HepG2 (cell line): ENCODE results near the gene PLVAP. TPM values are rescaled to one million over a fixed set of nuclear protein-coding genes. Genes with fewer than 3 reads are reported as not detected.
A peak's percentile ranks its signal among the peaks of the same experiment; 100 is the strongest.

Source experiments
- ATF6 ChIP-seq: sonication (generic); formaldehyde crosslinking; conservative IDR thresholded peaks from 2 replicates; pipeline ENCODE4 v1.4.0; 2020; ENCODE audit warnings: missing genetic modification reagents
- BCLAF1 ChIP-seq: fragments of 450-650 bp; IDR thresholded peaks from 2 replicates; pipeline ENCODE4 v1.6.1; 2017; ENCODE audit warnings: mild to moderate bottlenecking
- CENPBD1 ChIP-seq: sonication (generic); formaldehyde crosslinking; IDR thresholded peaks from 2 replicates; pipeline ENCODE4 v1.8.0; 2022; ENCODE audit warnings: missing genetic modification reagents, low read depth, mild to moderate bottlenecking, borderline replicate concordance
- CTCF ChIP-seq: sonication (generic); formaldehyde crosslinking; IDR thresholded peaks from 2 replicates; pipeline ENCODE4 v1.5.0; 2020; ENCODE audit warnings: mild to moderate bottlenecking, missing genetic modification reagents, moderate library complexity
- HNRNPK ChIP-seq: fragments of 200-400 bp; formaldehyde crosslinking; IDR thresholded peaks from 2 replicates; pipeline ENCODE4 v1.6.1; 2018; ENCODE audit warnings: low read length, low read depth, moderate library complexity, mild to moderate bottlenecking; ENCODE audit not compliant: poor library complexity, severe bottlenecking
- ISL2 ChIP-seq: sonication (generic); formaldehyde crosslinking; IDR thresholded peaks from 2 replicates; pipeline ENCODE4 v1.5.0; 2020; ENCODE audit warnings: missing genetic modification reagents
- KDM1A ChIP-seq: IDR thresholded peaks from 2 replicates; pipeline ENCODE4 v1.6.1; 2016; ENCODE audit warnings: missing compliant biosample characterization
- MLX ChIP-seq: IDR thresholded peaks from 2 replicates; pipeline ENCODE4 v1.6.1; 2016
- MXI1 ChIP-seq: IDR thresholded peaks from 3 replicates; pipeline ENCODE4 v1.6.1; 2012; ENCODE audit warnings: low read depth, low read length, inconsistent platforms, borderline replicate concordance
- PCBP1 ChIP-seq: fragments of 200-400 bp; formaldehyde crosslinking; IDR thresholded peaks from 2 replicates; pipeline ENCODE4 v1.6.1; 2017; ENCODE audit warnings: mild to moderate bottlenecking, low read depth, low read length, borderline replicate concordance
- RAD21 ChIP-seq: fragments of 450-650 bp; formaldehyde crosslinking; IDR thresholded peaks from 2 replicates; pipeline ENCODE4 v1.5.0; 2020; ENCODE audit warnings: mild to moderate bottlenecking
- SKI ChIP-seq: fragments of 450-650 bp; IDR thresholded peaks from one replicate; pipeline ENCODE4 v1.6.1; 2018; ENCODE audit warnings: mild to moderate bottlenecking; ENCODE audit not compliant: partially characterized antibody
- SKIL ChIP-seq: sonication (generic); formaldehyde crosslinking; IDR thresholded peaks from 2 replicates; pipeline ENCODE4 v1.8.0; 2022; ENCODE audit warnings: missing genetic modification reagents, mild to moderate bottlenecking, moderate library complexity, borderline replicate concordance
- TEAD3 ChIP-seq: optimal IDR thresholded peaks from 2 replicates; pipeline ENCODE3; 2016; ENCODE audit warnings: borderline replicate concordance
- U2AF1 ChIP-seq: fragments of 200-400 bp; formaldehyde crosslinking; optimal IDR thresholded peaks from 2 replicates; pipeline ENCODE3; 2017; ENCODE audit warnings: mild to moderate bottlenecking, low read depth, low read length
- ZFP82 ChIP-seq: sonication (generic); formaldehyde crosslinking; IDR thresholded peaks from 2 replicates; pipeline ENCODE4 v1.5.1; 2020; ENCODE audit warnings: mild to moderate bottlenecking, missing genetic modification reagents, borderline replicate concordance
- ZMYM3 ChIP-seq: sonication (generic); formaldehyde crosslinking; IDR thresholded peaks from 2 replicates; pipeline ENCODE4 v1.5.1; 2020; ENCODE audit warnings: mild to moderate bottlenecking, missing genetic modification reagents
- ZNF124 ChIP-seq: sonication (generic); formaldehyde crosslinking; IDR thresholded peaks from 2 replicates; pipeline ENCODE4 v1.4.0; 2020; ENCODE audit warnings: missing genetic modification reagents
- ZNF451 ChIP-seq: sonication (generic); formaldehyde crosslinking; IDR thresholded peaks from 2 replicates; pipeline ENCODE4 v1.5.0; 2020; ENCODE audit warnings: mild to moderate bottlenecking, missing genetic modification reagents
- ZNF709 ChIP-seq: sonication (generic); formaldehyde crosslinking; IDR thresholded peaks from 2 replicates; pipeline ENCODE4 v1.5.0; 2020; ENCODE audit warnings: mild to moderate bottlenecking, missing genetic modification reagents
- ZNF772 ChIP-seq: sonication (generic); formaldehyde crosslinking; IDR thresholded peaks from 2 replicates; pipeline ENCODE4 v1.5.0; 2020; ENCODE audit warnings: mild to moderate bottlenecking, missing genetic modification reagents
- polyA plus RNA-seq, 8 experiments: library from polyadenylated mRNA; depleted of rRNA in 3 of 8; stranded (reverse) in 7 of 8; unstranded in 1 of 8; fragments of >200 nt; fragmentation: Illumina TruSeq in 4 of 8; extraction: Trizol in 4 of 8; gene quantifications; 2 replicates each; pipeline versions ENCODE4 v1.2.1 to v1.2.3, GENCODE V29; 2011 to 2016; ENCODE audit warnings: low read depth in 4 of 8, missing spikeins in 1 of 8, mixed read lengths in 1 of 8; ENCODE audit not compliant: insufficient read depth in 1 of 8
- total RNA-seq, 5 experiments: library from RNA; depleted of rRNA; stranded (reverse); fragments of >200 nt; fragmentation: Illumina TruSeq; extraction: Trizol; gene quantifications; 2 replicates each; pipeline ENCODE4 v1.2.3, GENCODE V29; 2016; ENCODE audit warnings: low read depth in 1 of 5

PLVAP gene
- total and polyA plus RNA-seq, 2 of the 13 experiments (the other 11 are each of a cell fraction or from before 2014, with no cell fraction given) = 0.26 TPM; not detected in 1

GRCh38 chr19:17394891-17395415 is 17.8 kb upstream of the PLVAP start (continued):
- TF ChIP-seq CTCF (CRISPR knock-in tag) = peak; percentile 68
- no peak for TF ChIP-seq MXI1
- 0 out of 2 replicates have a peak, but pooled peaks have one; percentile 22 for TF ChIP-seq RAD21 (CRISPR knock-in tag)
- no peak for TF ChIP-seq ZNF772 (CRISPR knock-in tag)
- TF ChIP-seq ZNF709 (CRISPR knock-in tag) = no peak
- no peak for TF ChIP-seq ZNF124 (CRISPR knock-in tag)
- TF ChIP-seq PCBP1 = 0 out of 2 replicates have a peak, but pooled peaks have one; percentile 35
- TF ChIP-seq KDM1A (CRISPR knock-in tag) = peak; percentile 32; the same call in 1 of the 2 replicates
- TF ChIP-seq ZNF451 = no peak
- peak; percentile 68 for TF ChIP-seq HNRNPK
- TF ChIP-seq SKIL (CRISPR knock-in tag) = no peak
- no peak for TF ChIP-seq MLX (CRISPR knock-in tag)
- TF ChIP-seq ZMYM3 (CRISPR knock-in tag) = peak; percentile 92
- TF ChIP-seq TEAD3 (CRISPR knock-in tag) = no peak
- no peak for TF ChIP-seq ISL2 (CRISPR knock-in tag)
- no peak for TF ChIP-seq SKI
- TF ChIP-seq CENPBD1 (CRISPR knock-in tag) = no peak
- TF ChIP-seq U2AF1 = no peak
- no peak for TF ChIP-seq ZFP82 (CRISPR knock-in tag)
- no peak for TF ChIP-seq BCLAF1
- TF ChIP-seq ATF6 (CRISPR knock-in tag) = no peak
